ENCODE measurements around the gene SLA2. TPM values are rescaled to one million over a fixed set of nuclear protein-coding genes. Genes with fewer than 3 reads are reported as not detected.

SLA2 gene, protein sequence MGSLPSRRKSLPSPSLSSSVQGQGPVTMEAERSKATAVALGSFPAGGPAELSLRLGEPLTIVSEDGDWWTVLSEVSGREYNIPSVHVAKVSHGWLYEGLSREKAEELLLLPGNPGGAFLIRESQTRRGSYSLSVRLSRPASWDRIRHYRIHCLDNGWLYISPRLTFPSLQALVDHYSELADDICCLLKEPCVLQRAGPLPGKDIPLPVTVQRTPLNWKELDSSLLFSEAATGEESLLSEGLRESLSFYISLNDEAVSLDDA
- total RNA-seq, result not detected in 2 replicates

DNA sequence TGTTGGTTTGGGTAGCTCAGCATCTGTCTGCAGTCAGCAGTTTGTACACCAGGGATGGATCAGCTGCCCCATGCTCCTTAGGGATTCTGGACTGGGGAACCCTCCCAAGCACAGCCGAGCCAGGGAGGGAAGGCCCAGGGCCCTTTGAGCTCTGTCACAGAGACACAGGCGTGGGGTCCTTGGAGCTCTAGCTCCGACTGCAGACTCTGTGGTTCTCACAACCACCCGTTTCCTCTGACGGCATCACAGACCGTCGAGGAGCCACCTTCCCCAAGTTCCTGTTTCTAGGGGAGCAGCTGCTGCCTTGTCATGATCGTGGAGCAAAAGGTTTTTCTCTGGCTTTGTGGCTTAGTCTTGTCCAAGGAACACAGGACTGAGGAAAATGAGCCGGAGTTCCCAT is at the start of gene SLA2:
Gene SLA2, minus strand, starts transcription at position 199 of the 400 bp plus-strand sequence. CDS start 4,861 bp downstream, outside the sequence.

DNA sequence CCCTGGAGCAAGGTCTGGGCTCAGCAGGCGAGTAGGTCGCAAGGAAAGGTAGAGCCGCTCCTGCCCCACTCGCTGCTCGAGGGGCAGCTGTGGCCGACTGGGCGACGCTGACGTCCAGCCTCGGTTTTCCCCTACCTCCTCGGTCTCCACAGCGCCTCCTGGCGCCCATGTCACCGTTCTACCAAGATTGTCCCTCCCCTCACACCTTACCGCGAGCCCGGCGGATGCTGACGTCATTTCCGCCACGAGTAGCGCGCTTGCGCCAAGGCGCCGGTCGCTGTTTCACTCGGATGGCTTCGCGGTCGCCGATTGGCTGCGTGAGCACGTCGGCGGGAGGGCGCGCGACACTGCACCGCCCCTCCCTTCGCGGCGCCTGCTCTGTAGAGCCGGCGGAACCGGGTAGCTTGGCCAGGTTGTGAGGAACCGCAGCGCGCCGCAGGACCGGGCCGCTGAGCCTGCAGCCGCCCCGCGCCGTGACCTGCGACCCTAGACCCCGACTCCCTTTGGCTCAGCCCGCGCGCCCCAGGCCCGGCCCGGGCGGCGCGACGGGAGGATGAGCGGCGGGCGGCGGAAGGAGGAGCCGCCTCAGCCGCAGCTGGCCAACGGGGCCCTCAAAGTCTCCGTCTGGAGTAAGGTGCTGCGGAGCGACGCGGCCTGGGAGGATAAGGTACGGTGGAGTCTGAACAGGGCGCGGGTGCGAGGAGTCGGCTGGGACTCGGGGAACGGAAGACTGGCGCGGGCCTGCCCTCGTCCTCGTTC is 40.4 kb downstream of the SLA2 start, which contains the start of gene RAB5IF:
Gene RAB5IF, plus strand, starts transcription at position 381 of the 759 bp plus-strand sequence. Its CDS starts 173 bp downstream, at position 554.

DNA sequence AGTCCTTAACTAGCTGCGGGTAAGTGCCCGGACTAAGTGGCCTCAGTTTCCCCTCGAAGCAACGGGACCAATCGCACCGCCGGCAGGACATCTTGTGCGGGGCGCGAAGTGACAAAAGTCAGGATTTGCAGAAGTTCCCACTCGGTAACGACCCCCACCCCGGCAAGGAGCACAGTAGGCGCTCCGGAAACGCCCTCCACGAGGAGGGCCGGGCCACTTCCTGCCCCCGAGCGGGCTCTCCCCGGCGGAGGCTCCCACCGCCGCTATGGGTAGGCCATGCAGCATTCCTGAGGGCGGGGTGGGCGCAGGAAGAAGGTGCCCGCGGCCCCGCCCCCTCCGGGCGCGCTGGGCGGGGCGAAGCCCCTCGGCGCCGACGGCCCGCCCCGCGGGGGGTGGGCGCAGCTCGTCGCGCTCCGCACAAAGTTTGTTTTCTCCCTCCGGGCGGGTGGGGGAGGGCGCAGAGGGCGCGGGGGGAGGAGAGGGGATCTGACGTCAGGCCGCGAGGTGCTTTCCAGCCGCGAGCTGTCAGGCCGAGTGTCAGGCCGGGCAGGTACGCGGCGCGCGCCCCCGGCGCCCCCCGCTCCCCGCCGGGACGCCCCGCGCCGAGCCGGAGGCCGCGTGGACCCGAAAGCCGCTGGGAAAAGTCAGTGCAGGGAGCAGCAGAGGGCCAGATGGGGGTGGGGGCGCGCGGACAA is 72.7 kb downstream of the SLA2 start, which contains the start of gene TGIF2:
Gene TGIF2, plus strand, starts transcription at position 495 of the 695 bp plus-strand sequence. CDS start 5,178 bp downstream, outside the sequence.

Other genes with a start within 250 kb of the SLA2 start
- gene MYL9, start 104.7 kb downstream of the SLA2 start, total RNA-seq, result 2.7 and 8.3 TPM in 2 replicates
- gene TGIF2, start 72.6 kb downstream of the SLA2 start, total RNA-seq, result 8.0 and 10.8 TPM in 2 replicates
- 111 and 170 TPM in 2 replicates for gene RAB5IF, start 40.4 kb downstream of the SLA2 start, total RNA-seq
- 21.8 and 22.0 TPM in 2 replicates for gene NDRG3, start 99.9 kb upstream of the SLA2 start, total RNA-seq
- gene DSN1, start 127.6 kb upstream of the SLA2 start, total RNA-seq, result 7.1 and 15.5 TPM in 2 replicates
- gene TLDC2, start 229.9 kb upstream of the SLA2 start, total RNA-seq, result not detected in 2 replicates